GM06990 (cell line): Measurements from ENCODE around the gene SALL1.

ENCODE experiments used
- DNase-seq: peaks from one replicate; pipeline ENCODE4 v3.0.0-alpha.2; 2011; ENCODE audit not compliant: insufficient read length; ENCODE audit errors: extremely low read depth
- H3K27me3 ChIP-seq: replicated peaks from 2 replicates; pipeline ENCODE4 v1.6.0; 2011; ENCODE audit warnings: low read length; ENCODE audit not compliant: control insufficient read depth, insufficient read depth
- H3K36me3 ChIP-seq: 2 replicates; pipeline ENCODE4 v1.5.1; 2011; ENCODE audit warnings: low read length; ENCODE audit not compliant: control insufficient read depth, insufficient read depth
- H3K4me3 ChIP-seq: replicated peaks from 2 replicates; pipeline ENCODE4 v1.5.1; 2011; ENCODE audit warnings: low read depth, mild to moderate bottlenecking, control low read depth, low read length
- CTCF ChIP-seq: IDR thresholded peaks from 2 replicates; pipeline ENCODE4 v1.5.1; 2011; ENCODE audit warnings: low read length, control low read depth, mild to moderate bottlenecking, inconsistent platforms; ENCODE audit not compliant: insufficient read depth, poor library complexity, severe bottlenecking

SALL1 gene

DNA sequence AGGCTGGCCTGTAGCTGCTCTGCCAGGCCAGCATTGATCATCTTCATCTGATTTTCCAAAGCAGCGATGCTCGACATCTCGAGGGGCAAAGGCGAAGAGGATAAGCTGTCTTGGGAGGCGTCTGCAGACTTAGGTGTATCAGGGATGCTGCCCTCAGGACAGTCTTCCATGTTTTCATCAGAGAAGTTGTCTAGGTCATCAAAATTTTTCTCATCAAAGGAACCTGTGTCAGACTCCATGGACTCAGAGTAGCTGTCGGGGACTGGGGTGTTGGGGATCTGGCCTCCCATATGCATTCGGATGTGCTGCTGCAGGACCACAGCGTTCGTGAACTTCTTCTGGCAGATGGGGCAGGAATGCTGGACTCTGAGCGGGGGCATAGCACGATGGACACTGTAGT lies 11.5 kb downstream of the SALL1 start:
- TF ChIP-seq CTCF = no peak
- H3K36me3 ChIP-seq = no peaks in the 10 kb centered on the region
- no peak for DNase-seq
- no peak overlapping the region for H3K4me3 ChIP-seq
- no peaks in the 10 kb centered on the region for H3K27me3 ChIP-seq

- Histone ChIP-seq H3K36me3 (no peaks in the 10 kb centered on the region), H3K27me3 (no peaks in the 10 kb centered on the region), H3K4me3 (no peak overlapping the region)
- DNase-seq = no peak
- no peak for TF ChIP-seq CTCF
These were observed 12.9 kb downstream of the SALL1 start for GRCh38 chr16:51138178-51138577.

GRCh38 chr16:51137097-51137496 lies 14.0 kb downstream of the SALL1 start:
- no peak overlapping the region for H3K4me3 ChIP-seq
- H3K36me3 ChIP-seq = no peaks in the 10 kb centered on the region
- H3K27me3 ChIP-seq = no peaks in the 10 kb centered on the region
- no peak for TF ChIP-seq CTCF
- DNase-seq = no peak

DNA sequence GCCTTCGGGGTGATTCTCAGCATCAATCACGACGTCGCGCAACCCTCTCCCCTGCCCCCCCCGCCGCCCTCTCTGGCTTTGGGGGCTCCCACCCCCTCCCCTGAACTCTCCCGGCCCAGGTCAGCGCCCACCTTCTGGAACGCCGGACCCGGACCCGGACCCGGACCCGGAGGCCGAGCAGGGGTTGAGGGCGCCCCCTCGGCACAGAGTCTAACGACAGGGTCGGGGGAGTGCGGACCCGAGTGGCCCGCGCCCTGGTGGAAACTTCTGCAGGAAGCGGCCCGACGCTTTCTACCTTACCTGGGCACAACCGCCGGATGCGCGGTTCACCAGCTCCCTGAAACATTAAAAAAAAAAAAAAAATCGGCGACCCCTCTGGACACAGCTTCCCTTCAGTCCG lies 16.2 kb downstream of the SALL1 start:
- Histone ChIP-seq H3K27me3 (no peaks in the 10 kb centered on the region), H3K36me3 (no peaks in the 10 kb centered on the region), H3K4me3 (no peak overlapping the region)
- no peak for TF ChIP-seq CTCF
- no peak for DNase-seq

DNA sequence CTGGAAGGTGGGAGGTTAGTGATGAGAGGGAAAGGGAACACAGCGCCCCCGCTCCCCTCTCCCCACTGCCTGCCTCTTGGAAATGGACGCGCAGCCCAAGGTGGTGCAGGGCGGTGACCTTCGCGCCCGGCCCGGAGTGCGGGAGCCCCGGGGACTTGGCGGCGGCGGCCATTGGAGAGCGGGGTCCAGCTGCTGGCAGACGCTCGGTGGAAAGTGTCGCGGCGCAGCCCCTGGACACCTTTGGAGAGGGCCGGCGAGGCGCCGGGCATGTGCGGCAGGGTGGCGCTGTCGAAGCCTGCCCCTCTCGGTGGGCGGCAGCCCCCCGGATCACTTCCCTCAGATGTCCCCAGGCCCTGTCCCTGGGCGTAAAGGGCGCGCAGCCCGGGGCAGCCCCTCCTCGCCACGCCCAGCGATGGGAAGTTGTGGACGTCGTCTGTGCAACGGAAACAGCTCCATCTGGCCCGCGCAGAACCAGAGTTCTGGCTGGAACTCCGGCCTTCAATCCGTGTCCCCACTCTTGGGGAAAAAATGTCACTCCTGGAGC lies 16.7 kb downstream of the SALL1 start:
- TF ChIP-seq CTCF = no peak
- Histone ChIP-seq H3K4me3 (no peak overlapping the region), H3K27me3 (no peaks in the 10 kb centered on the region), H3K36me3 (no peaks in the 10 kb centered on the region)
- no peak for DNase-seq

- Histone ChIP-seq H3K27me3 (no peaks in the 10 kb centered on the region), H3K4me3 (no peak overlapping the region), H3K36me3 (no peaks in the 10 kb centered on the region)
- DNase-seq = no peak
- no peak for TF ChIP-seq CTCF
These were observed 17.4 kb downstream of the SALL1 start for GRCh38 chr16:51133688-51134087.
